ENCODE measurements around the gene EEF2KMT. TPM values are rescaled to one million over a fixed set of nuclear protein-coding genes. Genes with fewer than 3 reads are reported as not detected.

EEF2KMT gene
- polyA plus RNA-seq, 1 donor, result 10.7 TPM

DNA sequence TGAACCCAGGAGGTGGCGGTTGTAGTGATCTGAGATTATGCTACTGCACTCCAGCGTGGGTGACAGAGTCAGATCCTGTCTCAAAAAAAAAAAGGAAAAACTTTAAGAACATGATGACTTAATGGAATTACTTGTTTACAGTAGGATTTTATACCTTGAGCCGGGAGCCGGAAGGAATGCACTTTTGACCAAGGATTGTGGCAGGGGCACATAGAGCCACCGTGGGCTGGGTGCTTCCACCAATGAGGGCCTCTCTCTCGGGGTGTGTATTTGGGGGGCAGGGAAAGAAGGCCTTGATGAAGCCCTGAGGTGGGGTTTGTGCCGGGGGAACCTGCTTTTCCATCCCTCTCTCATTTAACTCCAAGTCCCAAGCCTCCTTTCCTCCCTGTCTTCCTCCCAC, 57.1 kb downstream of the EEF2KMT start:
- no peak for DNase-seq

GRCh38 chr16:5036228-5037156, 61.1 kb downstream of the EEF2KMT start:
- DNase-seq, result no peak

DNA sequence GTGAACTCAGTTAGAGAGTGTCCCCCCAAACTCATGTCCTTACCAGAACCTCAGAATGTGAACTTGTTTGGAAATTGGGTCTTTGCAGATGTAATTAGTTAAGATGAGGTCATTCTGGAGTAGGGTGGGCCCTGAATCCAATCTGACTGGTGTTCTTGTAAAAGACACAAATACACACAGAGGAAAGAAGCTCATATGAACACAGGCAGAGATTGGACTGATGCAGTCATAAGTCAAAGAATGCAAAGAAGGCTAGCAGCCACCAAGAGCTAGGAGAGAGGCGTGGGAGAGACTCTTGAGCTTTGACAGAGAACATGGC, 61.7 kb downstream of the EEF2KMT start:
- DNase-seq, result no peak

Other genes starting within 250 kb of the EEF2KMT start
- 1.7 TPM for gene PPL, start 160.6 kb downstream of the EEF2KMT start, polyA plus RNA-seq (ENCODE audit: insufficient read length)
- gene SEC14L5, start 139.5 kb downstream of the EEF2KMT start, polyA plus RNA-seq (ENCODE audit: insufficient read length), result 0.46 TPM
- 6.3 TPM for gene NAGPA, start 63.9 kb downstream of the EEF2KMT start, polyA plus RNA-seq (ENCODE audit: insufficient read length)
- gene C16orf89, start 31.8 kb downstream of the EEF2KMT start, polyA plus RNA-seq (ENCODE audit: insufficient read length), result 1.3 TPM
- gene ALG1, start 26.0 kb downstream of the EEF2KMT start, polyA plus RNA-seq (ENCODE audit: insufficient read length), result 12.8 TPM

All from hindlimb muscle (tissue), 1 donor.